K562 (cell line): Measurements from ENCODE around the gene CCDC32. TPM values are rescaled to one million over a fixed set of nuclear protein-coding genes. Genes with fewer than 3 reads are reported as not detected.
A peak's percentile ranks its signal among the peaks of the same experiment; 100 is the strongest.

ENCODE experiments used
- CBX5 ChIP-seq: IDR thresholded peaks from 2 replicates; pipeline ENCODE4 v1.6.1; 2014; ENCODE audit warnings: low read depth, borderline replicate concordance
- DACH1 ChIP-seq: fragments of 450-650 bp; IDR thresholded peaks from 2 replicates; pipeline ENCODE4 v1.6.1; 2018; ENCODE audit not compliant: partially characterized antibody
- FOXJ3 ChIP-seq: sonication (generic); formaldehyde crosslinking; IDR thresholded peaks from 2 replicates; pipeline ENCODE4 v1.4.0; 2020; ENCODE audit warnings: mild to moderate bottlenecking, missing genetic modification reagents
- FOXP4 ChIP-seq: sonication (generic); formaldehyde crosslinking; IDR thresholded peaks from 2 replicates; pipeline ENCODE4 v1.8.0; 2022; ENCODE audit warnings: mild to moderate bottlenecking, missing genetic modification reagents, borderline replicate concordance
- ILK ChIP-seq: fragments of 450-650 bp; IDR thresholded peaks from 2 replicates; pipeline ENCODE4 v1.6.1; 2016; ENCODE audit warnings: missing genetic modification characterization, low read depth, mild to moderate bottlenecking, missing compliant biosample characterization, moderate library complexity, borderline replicate concordance
- PHF21A ChIP-seq: fragments of 450-650 bp; IDR thresholded peaks from 2 replicates; pipeline ENCODE4 v1.6.1; 2017; ENCODE audit warnings: low read depth, borderline replicate concordance
- PHTF2 ChIP-seq: fragments of 250-450 bp; sonication (Bioruptor Pico); IDR thresholded peaks from 2 replicates; pipeline ENCODE4 v1.5.0; 2021; ENCODE audit warnings: mild to moderate bottlenecking
- PRPF4 ChIP-seq: fragments of 200-400 bp; formaldehyde crosslinking; IDR thresholded peaks from one replicate; pipeline ENCODE4 v1.6.1; 2017; ENCODE audit warnings: low read length, low read depth, mild to moderate bottlenecking; ENCODE audit not compliant: insufficient read depth, poor library complexity, severe bottlenecking
- RFX5 ChIP-seq: IDR thresholded peaks from 2 replicates; pipeline ENCODE4 v1.6.1; 2011; ENCODE audit warnings: low read depth, mild to moderate bottlenecking, improper control_type of control experiment, low read length
- TAF1 ChIP-seq: IDR thresholded peaks from 2 replicates; pipeline ENCODE4 v1.6.1; 2011; ENCODE audit warnings: mild to moderate bottlenecking, low read length, moderate library complexity; ENCODE audit not compliant: insufficient read depth, control insufficient read depth, severe bottlenecking; ENCODE audit errors: extremely low read depth
- UBTF ChIP-seq, 2 experiments: IDR thresholded peaks; 2 replicates each; pipeline ENCODE4 v1.6.1; 2012; ENCODE audit warnings: improper control_type of control experiment in 2 of 2, low read depth in 2 of 2, low read length in 2 of 2, borderline replicate concordance in 1 of 2
- USF2 ChIP-seq: sonication (generic); formaldehyde crosslinking; IDR thresholded peaks from 2 replicates; pipeline ENCODE4 v1.5.0; 2020; ENCODE audit warnings: missing genetic modification reagents
- ZNF354B ChIP-seq: fragments of 250-450 bp; sonication (Bioruptor Pico); IDR thresholded peaks from 2 replicates; pipeline ENCODE4 v1.4.0; 2020
- polyA plus RNA-seq, 8 experiments: library from polyadenylated mRNA; depleted of rRNA in 4 of 8; stranded (reverse) in 5 of 8; unstranded in 3 of 8; fragments of >200 nt; fragmentation: Nextera tagmentation in 2 of 8; fragmentation: Illumina TruSeq in 1 of 8; extraction: Ambion mirVana in 2 of 8; extraction: Trizol in 1 of 8; gene quantifications; 2 replicates each; pipeline versions ENCODE4 v1.2.1 to v1.2.3, GENCODE V29; 2011 to 2014; ENCODE audit warnings: inconsistent platforms in 1 of 8, missing spikeins in 1 of 8
- total RNA-seq, 7 experiments: library from RNA; depleted of rRNA in 6 of 7; stranded (reverse); fragments of >200 nt in 6 of 7; fragmentation: Illumina TruSeq in 2 of 7; extraction: Trizol in 2 of 7; gene quantifications; 2 replicates each; pipeline versions ENCODE4 v1.2.1 to v1.2.3, GENCODE V29; 2011 to 2021; ENCODE audit warnings: low replicate concordance in 1 of 7

The CCDC32 gene
- total and polyA plus RNA-seq, 9 of the 15 experiments (the other 6 are each of a cell fraction or from before 2014, with no cell fraction given) = 22.2 to 94.8 (median 37.1) TPM

GRCh38 chr15:40558952-40559742 is 5.7 kb downstream of the CCDC32 start (continued):
- TF ChIP-seq UBTF (IDR thresholded peaks at IDR 0.05; ENCODE audit: borderline replicate concordance in 1 of 2, low read depth in 2 of 2, low read length in 2 of 2) (no peak), PRPF4 (no peak), ZNF354B (no peak), CBX5 (no peak), FOXJ3 (CRISPR knock-in tag) (no peak), FOXP4 (CRISPR knock-in tag) (no peak), RFX5 (no peak), DACH1 (peak; percentile 72), TAF1 (no peak), PHF21A (no peak), USF2 (CRISPR knock-in tag) (peak; percentile 90), PHTF2 (no peak), ILK (no peak)
